Endodermal cell (in vitro differentiated cells): Measurements from ENCODE around the gene SLC37A3. TPM values are rescaled to one million over a fixed set of nuclear protein-coding genes. Genes with fewer than 3 reads are reported as not detected.
A peak's percentile ranks its signal among the peaks of the same experiment; 100 is the strongest.

ENCODE experiments used
- DNase-seq: peaks from one replicate; pipeline ENCODE4 v3.0.0-alpha.2; 2017
- H3K27ac ChIP-seq: 2 replicates; pipeline ENCODE4 v1.5.1; 2013; ENCODE audit warnings: mild to moderate bottlenecking, low read depth, low read length, moderate library complexity
- H3K27me3 ChIP-seq: 2 replicates; pipeline ENCODE4 v1.6.1; 2013; ENCODE audit warnings: mild to moderate bottlenecking, low read length, moderate library complexity; ENCODE audit not compliant: insufficient read depth, control insufficient read depth, poor library complexity, severe bottlenecking
- H3K36me3 ChIP-seq: 2 replicates; pipeline ENCODE4 v1.7.0; 2013; ENCODE audit warnings: mild to moderate bottlenecking, low read length, moderate library complexity; ENCODE audit not compliant: control insufficient read depth, insufficient read depth
- H3K4me1 ChIP-seq: one replicate; pipeline ENCODE4 v1.7.0; 2013; ENCODE audit warnings: low read length; ENCODE audit not compliant: control insufficient read depth, insufficient read depth
- H3K4me3 ChIP-seq: 2 replicates; pipeline ENCODE4 v1.5.1; 2013; ENCODE audit warnings: mild to moderate bottlenecking, low read length, moderate library complexity
- H3K9ac ChIP-seq: 2 replicates; pipeline ENCODE4 v1.6.1; 2013; ENCODE audit warnings: mild to moderate bottlenecking, low read length, moderate library complexity; ENCODE audit not compliant: poor library complexity, severe bottlenecking; ENCODE audit errors: extremely low read depth
- H3K9me3 ChIP-seq: 2 replicates; pipeline ENCODE4 v1.6.1; 2013; ENCODE audit warnings: mild to moderate bottlenecking, low read length, moderate library complexity; ENCODE audit not compliant: control insufficient read depth
- H3K27ac Mint-ChIP-seq: 2 replicates; pipeline ENCODE4 v1.8.0; 2020; ENCODE audit warnings: mixed read lengths
- H3K27me3 Mint-ChIP-seq: 2 replicates; pipeline ENCODE4 v1.8.0; 2021; ENCODE audit warnings: mild to moderate bottlenecking, mixed read lengths; ENCODE audit not compliant: insufficient read depth
- H3K36me3 Mint-ChIP-seq: 2 replicates; pipeline ENCODE4 v1.8.0; 2020; ENCODE audit warnings: low read depth, mixed read lengths
- H3K4me1 Mint-ChIP-seq: 2 replicates; pipeline ENCODE4 v1.8.0; 2020; ENCODE audit warnings: mixed read lengths
- H3K4me3 Mint-ChIP-seq: 2 replicates; pipeline ENCODE4 v1.8.0; 2020; ENCODE audit warnings: mild to moderate bottlenecking, moderate library complexity, mixed read lengths
- H3K9me3 Mint-ChIP-seq: 2 replicates; pipeline ENCODE4 v1.8.0; 2020; ENCODE audit warnings: mild to moderate bottlenecking, mixed read lengths
- WGBS, 2 experiments: methylation state at CpG; one replicate each; pipeline versions ENCODE4 v1.1.5 to v1.1.7; 2013; ENCODE audit warnings: missing lambda C conversion rate in 2 of 2, mixed read lengths in 1 of 2; ENCODE audit not compliant: insufficient coverage in 1 of 2, insufficient read length in 1 of 2; 5-methylcytosine and 5-hydroxymethylcytosine counted together
- total RNA-seq, 2 donors: library from RNA; stranded (reverse); fragmentation: NEBNext Ultra II Directional in 1 of 2; extraction: Animal tissue kit (Norgen Biotek cat#: 25700) in 1 of 2; gene quantifications; 2 replicates in 1 of 2; 3 replicates in 1 of 2; pipeline ENCODE4 v1.2.1, GENCODE V29; 2021
- TF ChIP-seq, protein P1 (sequence below): fragments of 200-600 bp; sonication (generic); conservative IDR thresholded peaks from 2 replicates; pipeline ENCODE4 v1.5.0; 2021; ENCODE audit warnings: antibody characterized with exemption, mild to moderate bottlenecking

SLC37A3 gene
- total RNA-seq, 2 donors from 2014 or later = 55.4 to 60.5 TPM

- no peak overlapping the region for H3K4me3 Mint-ChIP-seq
- Histone ChIP-seq H3K9ac (no peak overlapping the region), H3K9me3 (no peaks in the 10 kb centered on the region), H3K4me1 (no peaks in the 10 kb centered on the region), H3K27me3 (no peaks in the 10 kb centered on the region), H3K36me3 (peaks cover 35% of the 10 kb centered on the region), H3K27ac (no peak overlapping the region), H3K4me3 (no peak overlapping the region)
- DNase-seq = no peak
- TF ChIP-seq, protein P1, sequence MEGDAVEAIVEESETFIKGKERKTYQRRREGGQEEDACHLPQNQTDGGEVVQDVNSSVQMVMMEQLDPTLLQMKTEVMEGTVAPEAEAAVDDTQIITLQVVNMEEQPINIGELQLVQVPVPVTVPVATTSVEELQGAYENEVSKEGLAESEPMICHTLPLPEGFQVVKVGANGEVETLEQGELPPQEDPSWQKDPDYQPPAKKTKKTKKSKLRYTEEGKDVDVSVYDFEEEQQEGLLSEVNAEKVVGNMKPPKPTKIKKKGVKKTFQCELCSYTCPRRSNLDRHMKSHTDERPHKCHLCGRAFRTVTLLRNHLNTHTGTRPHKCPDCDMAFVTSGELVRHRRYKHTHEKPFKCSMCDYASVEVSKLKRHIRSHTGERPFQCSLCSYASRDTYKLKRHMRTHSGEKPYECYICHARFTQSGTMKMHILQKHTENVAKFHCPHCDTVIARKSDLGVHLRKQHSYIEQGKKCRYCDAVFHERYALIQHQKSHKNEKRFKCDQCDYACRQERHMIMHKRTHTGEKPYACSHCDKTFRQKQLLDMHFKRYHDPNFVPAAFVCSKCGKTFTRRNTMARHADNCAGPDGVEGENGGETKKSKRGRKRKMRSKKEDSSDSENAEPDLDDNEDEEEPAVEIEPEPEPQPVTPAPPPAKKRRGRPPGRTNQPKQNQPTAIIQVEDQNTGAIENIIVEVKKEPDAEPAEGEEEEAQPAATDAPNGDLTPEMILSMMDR = no peak
- peaks cover 45% of the 10 kb centered on the region for H3K36me3 Mint-ChIP-seq
- no peaks in the 10 kb centered on the region for H3K27me3 Mint-ChIP-seq
- H3K27ac Mint-ChIP-seq = no peak overlapping the region
- 91 to 95% methylated on average over 4 of the region's 5 CpGs for WGBS, 2 experiments
- no peaks in the 10 kb centered on the region for H3K4me1 Mint-ChIP-seq
- H3K9me3 Mint-ChIP-seq = no peaks in the 10 kb centered on the region
Observed at GRCh38 chr7:140333686-140334085, 64.6 kb downstream of the SLC37A3 start.

- H3K27ac Mint-ChIP-seq = no peak overlapping the region
- TF ChIP-seq, protein P1 = no peak
- WGBS, 2 experiments = 92 to 93% methylated on average over 10 of the region's 10 CpGs
Observed at GRCh38 chr7:140333223-140333622, 65.1 kb downstream of the SLC37A3 start.

DNA sequence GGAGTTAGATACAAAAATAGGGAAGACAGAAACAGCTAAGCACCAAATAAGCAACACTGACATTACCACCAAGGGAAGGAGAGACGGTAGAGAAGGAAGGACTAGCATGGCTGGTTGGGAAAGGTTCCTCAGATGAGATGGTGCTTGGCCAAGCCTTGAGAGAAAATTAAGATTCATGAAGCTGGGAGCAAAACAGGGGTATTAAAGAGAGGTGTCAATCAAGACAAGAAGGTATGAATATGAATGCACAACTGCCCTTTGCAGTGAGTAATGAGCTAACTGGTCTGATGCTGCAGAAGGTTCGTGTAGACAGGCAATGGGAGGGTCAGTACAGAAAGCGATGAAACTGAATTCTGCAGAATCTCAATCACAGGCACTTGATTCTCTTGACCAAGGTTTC is 67.7 kb downstream of the SLC37A3 start:
- Mint-ChIP-seq H3K36me3 (peaks cover 36% of the 10 kb centered on the region), H3K4me3 (no peak overlapping the region), H3K27me3 (no peaks in the 10 kb centered on the region), H3K4me1 (no peaks in the 10 kb centered on the region), H3K27ac (no peak overlapping the region), H3K9me3 (no peaks in the 10 kb centered on the region)
- H3K27me3 ChIP-seq = no peaks in the 10 kb centered on the region
- H3K9ac ChIP-seq = no peak overlapping the region
- no peaks in the 10 kb centered on the region for H3K9me3 ChIP-seq
- H3K4me1 ChIP-seq = no peaks in the 10 kb centered on the region
- no peak for DNase-seq
- WGBS, 2 experiments = 93 to 94% methylated on average over 2 to 3 of the region's 3 CpGs
- no peak overlapping the region for H3K4me3 ChIP-seq
- TF ChIP-seq, protein P1 = no peak
- H3K27ac ChIP-seq = peak overlapping the region; percentile 17
- H3K36me3 ChIP-seq = peaks cover 25% of the 10 kb centered on the region

More at GRCh38 chr7:140333223-140333622, 65.1 kb downstream of the SLC37A3 start:
- Histone ChIP-seq H3K4me1 (no peaks in the 10 kb centered on the region), H3K36me3 (peaks cover 35% of the 10 kb centered on the region), H3K27ac (no peak overlapping the region), H3K9me3 (no peaks in the 10 kb centered on the region), H3K27me3 (no peaks in the 10 kb centered on the region), H3K4me3 (no peak overlapping the region), H3K9ac (no peak overlapping the region)
- Mint-ChIP-seq H3K4me1 (no peaks in the 10 kb centered on the region), H3K9me3 (no peaks in the 10 kb centered on the region), H3K27me3 (no peaks in the 10 kb centered on the region), H3K36me3 (peaks cover 45% of the 10 kb centered on the region), H3K4me3 (no peak overlapping the region)
- DNase-seq = no peak
